Naive B cell (primary cell): ENCODE results near the gene IRX4. TPM values are rescaled to one million over a fixed set of nuclear protein-coding genes. Genes with fewer than 3 reads are reported as not detected.
"Not testable (repeated sequence)": the region's sequence is repeated elsewhere in the genome, so short reads cannot be mapped to it uniquely, and the experiment has no call there.

Source experiments
- ATAC-seq, 2 donors: fragments of 150-1000 bp; cut with Tn5 transposase; 2 replicates each; pipeline ENCODE4 v1.10.0; 2021; ENCODE audit warnings: low read depth in 2 of 2, mild to moderate bottlenecking in 2 of 2, moderate library complexity in 2 of 2
- DNase-seq: peaks from one replicate; pipeline ENCODE4 v3.0.0; 2022
- H3K27ac Mint-ChIP-seq, 6 donors: one replicate each; pipeline ENCODE4 v1.8.0; 2020 to 2022; ENCODE audit warnings: mild to moderate bottlenecking in 6 of 6, mixed read lengths in 6 of 6, moderate library complexity in 5 of 6, inconsistent platforms in 2 of 6
- H3K27me3 Mint-ChIP-seq, 3 donors: one replicate each; pipeline ENCODE4 v1.8.0; 2021 to 2022; ENCODE audit warnings: mixed read lengths in 3 of 3, mild to moderate bottlenecking in 1 of 3
- H3K36me3 Mint-ChIP-seq, 2 donors: one replicate each; pipeline ENCODE4 v1.8.0; 2020 to 2022; ENCODE audit warnings: mixed read lengths in 2 of 2, inconsistent platforms in 1 of 2, mild to moderate bottlenecking in 1 of 2
- H3K4me1 Mint-ChIP-seq, 3 donors: one replicate each; pipeline ENCODE4 v1.8.0; 2020 to 2022; ENCODE audit warnings: mixed read lengths in 3 of 3, inconsistent platforms in 1 of 3, mild to moderate bottlenecking in 1 of 3, moderate library complexity in 1 of 3
- H3K4me3 Mint-ChIP-seq, 8 donors: one replicate each; pipeline ENCODE4 v1.8.0; 2020 to 2022; ENCODE audit warnings: mild to moderate bottlenecking in 8 of 8, mixed read lengths in 8 of 8, moderate library complexity in 8 of 8, inconsistent platforms in 2 of 8
- H3K9me3 Mint-ChIP-seq, 7 donors: one replicate each; pipeline ENCODE4 v1.8.0; 2020 to 2022; ENCODE audit warnings: mixed read lengths in 7 of 7, mild to moderate bottlenecking in 5 of 7, inconsistent platforms in 2 of 7, moderate library complexity in 1 of 7
- polyA plus RNA-seq, 6 donors: library from polyadenylated mRNA; unstranded; fragments of 300-500 nt; fragmentation: Illumina TruSeq; gene quantifications; one replicate each; pipeline ENCODE4 v1.2.3, GENCODE V29; 2021; ENCODE audit warnings: low read depth in 6 of 6

The IRX4 gene
- polyA plus RNA-seq, 6 donors from 2014 or later = not detected

GRCh38 chr5:1876660-1877064 lies 6.1 kb downstream of the IRX4 start:
- Mint-ChIP-seq H3K4me3 (peak overlapping the region in 1 of 8 donors; percentile 22), H3K27ac (peak overlapping the region in 1 of 6 donors; percentile 32), H3K36me3 (peaks cover 0 to 23% of the 10 kb centered on the region in 2 donors), H3K27me3 (peaks cover 28 to 69% (median 67%) of the 10 kb centered on the region in 3 donors), H3K4me1 (peaks cover 16 to 39% (median 32%) of the 10 kb centered on the region in 3 donors), H3K9me3 (peaks cover 0 to 14% (median 2%) of the 10 kb centered on the region in 7 donors)
- no peak for ATAC-seq
- DNase-seq = no peak

- H3K4me1 Mint-ChIP-seq = peaks cover 16 to 36% (median 32%) of the 10 kb centered on the region in 3 donors
- peaks cover 0 to 23% of the 10 kb centered on the region in 2 donors for H3K36me3 Mint-ChIP-seq
- no peak for ATAC-seq
- peaks cover 28 to 63% (median 61%) of the 10 kb centered on the region in 3 donors for H3K27me3 Mint-ChIP-seq
- H3K27ac Mint-ChIP-seq = peak overlapping the region in 2 of 6 donors; percentile 74 to 80
- peaks cover 0 to 14% (median 2%) of the 10 kb centered on the region in 7 donors for H3K9me3 Mint-ChIP-seq
- no peak for DNase-seq
- peak overlapping the region in 7 of 8 donors; percentile 65 to 83 (median 76) for H3K4me3 Mint-ChIP-seq
These were observed 6.7 kb downstream of the IRX4 start for GRCh38 chr5:1875843-1876659.

GRCh38 chr5:1875281-1875842 lies 7.4 kb downstream of the IRX4 start:
- H3K36me3 Mint-ChIP-seq = peaks cover 0 to 18% of the 10 kb centered on the region in 2 donors
- H3K27ac Mint-ChIP-seq = peak overlapping the region in 2 of 6 donors; percentile 42 to 57
- H3K27me3 Mint-ChIP-seq = peaks cover 28 to 58% (median 54%) of the 10 kb centered on the region in 3 donors
- DNase-seq (no peak), ATAC-seq (no peak)
- H3K4me1 Mint-ChIP-seq = peaks cover 14 to 33% (median 28%) of the 10 kb centered on the region in 3 donors
- peaks cover 0 to 14% (median 2%) of the 10 kb centered on the region in 7 donors for H3K9me3 Mint-ChIP-seq
- peak overlapping the region in 6 of 8 donors; percentile 51 to 90 (median 78) for H3K4me3 Mint-ChIP-seq

- no peak for DNase-seq
- peaks cover 0 to 13% of the 10 kb centered on the region in 2 donors for H3K36me3 Mint-ChIP-seq
- H3K4me1 Mint-ChIP-seq = peaks cover 10 to 28% (median 24%) of the 10 kb centered on the region in 3 donors
- H3K4me3 Mint-ChIP-seq = peak overlapping the region in 7 of 8 donors; percentile 23 to 90 (median 77)
- H3K27ac Mint-ChIP-seq = peak overlapping the region in 1 of 6 donors; percentile 36
- peaks cover 0 to 14% (median 2%) of the 10 kb centered on the region in 7 donors for H3K9me3 Mint-ChIP-seq
- ATAC-seq = no peak
- peaks cover 25 to 52% (median 49%) of the 10 kb centered on the region in 3 donors for H3K27me3 Mint-ChIP-seq
These were observed 7.9 kb downstream of the IRX4 start for GRCh38 chr5:1874771-1875220.

GRCh38 chr5:1874348-1874747 lies 8.4 kb downstream of the IRX4 start:
- no peak for ATAC-seq
- peaks cover 0 to 14% (median 0%) of the 10 kb centered on the region in 7 donors for H3K9me3 Mint-ChIP-seq
- H3K36me3 Mint-ChIP-seq = peaks cover 0 to 8% of the 10 kb centered on the region in 2 donors
- H3K27ac Mint-ChIP-seq = peak overlapping the region in 1 of 6 donors; percentile 79
- H3K4me3 Mint-ChIP-seq = peak overlapping the region in 4 of 8 donors; percentile 61 to 88 (median 78)
- peaks cover 10 to 24% (median 19%) of the 10 kb centered on the region in 3 donors for H3K4me1 Mint-ChIP-seq
- DNase-seq = no peak
- peaks cover 20 to 48% (median 44%) of the 10 kb centered on the region in 3 donors for H3K27me3 Mint-ChIP-seq

- ATAC-seq (no peak), DNase-seq (no peak)
- Mint-ChIP-seq H3K9me3 (peaks cover 0 to 14% (median 0%) of the 10 kb centered on the region in 7 donors), H3K36me3 (peaks cover 0 to 7% of the 10 kb centered on the region in 2 donors), H3K27ac (peak overlapping the region in 1 of 6 donors; percentile 57), H3K4me3 (peak overlapping the region in 2 of 8 donors; percentile 39 to 44), H3K4me1 (peaks cover 10 to 24% (median 19%) of the 10 kb centered on the region in 3 donors), H3K27me3 (peaks cover 23 to 52% (median 45%) of the 10 kb centered on the region in 3 donors)
These were observed 9.3 kb downstream of the IRX4 start for GRCh38 chr5:1873243-1873959.

- H3K4me3 Mint-ChIP-seq = no peak overlapping the region
- no peak overlapping the region for H3K27ac Mint-ChIP-seq
- ATAC-seq = no peak
- DNase-seq = no peak
- H3K9me3 Mint-ChIP-seq = peaks cover 0 to 8% (median 0%) of the 10 kb centered on the region in 7 donors
- peaks cover 10 to 19% (median 18%) of the 10 kb centered on the region in 3 donors for H3K4me1 Mint-ChIP-seq
- peaks cover 25 to 72% (median 59%) of the 10 kb centered on the region in 3 donors for H3K27me3 Mint-ChIP-seq
- peaks cover 0 to 7% of the 10 kb centered on the region in 2 donors for H3K36me3 Mint-ChIP-seq
These were observed 11.3 kb downstream of the IRX4 start for GRCh38 chr5:1871441-1871840.

- Mint-ChIP-seq H3K27me3 (peaks cover 29 to 74% (median 60%) of the 10 kb centered on the region in 3 donors), H3K4me1 (peaks cover 6 to 14% (median 13%) of the 10 kb centered on the region in 3 donors)
- ATAC-seq, H3K27ac Mint-ChIP-seq, DNase-seq, H3K36me3 Mint-ChIP-seq, H3K9me3 Mint-ChIP-seq, H3K4me3 Mint-ChIP-seq: not testable (repeated sequence)
These were observed 12.1 kb downstream of the IRX4 start for GRCh38 chr5:1870435-1871272.

- Mint-ChIP-seq H3K4me3 (no peak overlapping the region), H3K4me1 (peaks cover 0 to under 1% (median under 1%) of the 10 kb centered on the region in 3 donors), H3K9me3 (no peaks in the 10 kb centered on the region), H3K27me3 (peaks cover 29 to 73% (median 61%) of the 10 kb centered on the region in 3 donors), H3K36me3 (no peaks in the 10 kb centered on the region), H3K27ac (no peak overlapping the region)
- no peak for DNase-seq
- no peak for ATAC-seq
These were observed 13.7 kb downstream of the IRX4 start for GRCh38 chr5:1868886-1869475.

GRCh38 chr5:1867815-1868143 lies 14.9 kb downstream of the IRX4 start:
- Mint-ChIP-seq H3K36me3 (no peaks in the 10 kb centered on the region), H3K27me3 (peaks cover 29 to 68% (median 61%) of the 10 kb centered on the region in 3 donors), H3K9me3 (no peaks in the 10 kb centered on the region), H3K27ac (no peak overlapping the region), H3K4me3 (no peak overlapping the region), H3K4me1 (no peaks in the 10 kb centered on the region)
- no peak for ATAC-seq
- no peak for DNase-seq

- no peaks in the 10 kb centered on the region for H3K9me3 Mint-ChIP-seq
- DNase-seq (no peak), ATAC-seq (no peak)
- H3K27ac Mint-ChIP-seq = no peak overlapping the region
- H3K4me1 Mint-ChIP-seq = no peaks in the 10 kb centered on the region
- H3K36me3 Mint-ChIP-seq = no peaks in the 10 kb centered on the region
- H3K4me3 Mint-ChIP-seq = no peak overlapping the region
- peaks cover 26 to 66% (median 61%) of the 10 kb centered on the region in 3 donors for H3K27me3 Mint-ChIP-seq
These were observed 15.5 kb downstream of the IRX4 start for GRCh38 chr5:1867114-1867814.
